Thyroid gland (tissue), 4 donors: ENCODE measurements around the gene ARHGEF25.

Experiments
- POLR2A ChIP-seq, 2 donors: fragments of 450-650 bp; IDR thresholded peaks; one replicate each; pipeline ENCODE4 v1.6.1; 2017; ENCODE audit warnings: antibody characterized with exemption in 2 of 2, mild to moderate bottlenecking in 2 of 2, moderate library complexity in 1 of 2
- TF ChIP-seq, protein P1 (sequence below), 6 experiments: fragments of 200-600 bp in 3 of 6; fragments of 450-650 bp in 3 of 6; sonication (generic) in 3 of 6; IDR thresholded peaks; one replicate each; pipeline ENCODE4 v1.5.1; 2016 to 2019; ENCODE audit warnings: antibody characterized with exemption in 6 of 6, mild to moderate bottlenecking in 2 of 6, inconsistent platforms in 1 of 6, moderate library complexity in 1 of 6

DNA sequence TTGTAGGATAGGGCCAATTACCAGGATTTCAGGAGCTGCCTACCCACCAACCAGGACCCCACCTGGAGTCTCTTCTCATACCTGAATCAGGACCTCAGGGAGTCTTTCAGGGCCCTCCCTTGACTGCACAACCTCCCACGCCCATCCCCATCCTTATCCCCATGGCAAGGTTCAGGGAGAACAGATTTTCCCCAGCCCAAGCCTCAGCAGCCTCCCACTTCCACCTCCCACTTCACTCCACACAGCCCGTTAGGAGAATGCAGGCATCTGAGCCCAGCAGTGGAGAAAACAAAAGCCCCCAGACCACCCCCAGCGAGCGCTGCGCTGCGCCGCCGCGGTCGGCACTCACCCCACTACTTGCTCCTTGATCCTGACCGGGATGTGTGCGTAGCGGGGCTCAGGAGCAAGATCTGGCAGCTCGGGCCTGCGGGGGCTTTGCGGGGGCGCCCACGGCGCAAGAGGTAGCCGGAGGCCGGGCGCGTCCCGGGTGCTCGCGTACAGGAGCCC, 20.4 kb downstream of the ARHGEF25 start:
- TF ChIP-seq, protein P1, sequence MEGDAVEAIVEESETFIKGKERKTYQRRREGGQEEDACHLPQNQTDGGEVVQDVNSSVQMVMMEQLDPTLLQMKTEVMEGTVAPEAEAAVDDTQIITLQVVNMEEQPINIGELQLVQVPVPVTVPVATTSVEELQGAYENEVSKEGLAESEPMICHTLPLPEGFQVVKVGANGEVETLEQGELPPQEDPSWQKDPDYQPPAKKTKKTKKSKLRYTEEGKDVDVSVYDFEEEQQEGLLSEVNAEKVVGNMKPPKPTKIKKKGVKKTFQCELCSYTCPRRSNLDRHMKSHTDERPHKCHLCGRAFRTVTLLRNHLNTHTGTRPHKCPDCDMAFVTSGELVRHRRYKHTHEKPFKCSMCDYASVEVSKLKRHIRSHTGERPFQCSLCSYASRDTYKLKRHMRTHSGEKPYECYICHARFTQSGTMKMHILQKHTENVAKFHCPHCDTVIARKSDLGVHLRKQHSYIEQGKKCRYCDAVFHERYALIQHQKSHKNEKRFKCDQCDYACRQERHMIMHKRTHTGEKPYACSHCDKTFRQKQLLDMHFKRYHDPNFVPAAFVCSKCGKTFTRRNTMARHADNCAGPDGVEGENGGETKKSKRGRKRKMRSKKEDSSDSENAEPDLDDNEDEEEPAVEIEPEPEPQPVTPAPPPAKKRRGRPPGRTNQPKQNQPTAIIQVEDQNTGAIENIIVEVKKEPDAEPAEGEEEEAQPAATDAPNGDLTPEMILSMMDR (IDR thresholded peaks at IDR 0.05): no peak
- TF ChIP-seq POLR2A (IDR thresholded peaks at IDR 0.05): no peak
